Limb (tissue), 2 donors: ENCODE measurements around the gene HOMER3.

Experiments
- DNase-seq, 2 donors: peaks; one replicate each; pipeline ENCODE4 v3.0.0-alpha.2; 2016; ENCODE audit errors: extremely low spot score in 2 of 2

Gene HOMER3

GRCh38 chr19:18924684-18925213 lies 16.3 kb downstream of the HOMER3 start:
- no peak for DNase-seq

GRCh38 chr19:18922228-18922985 lies 18.6 kb downstream of the HOMER3 start:
- DNase-seq: peak in 1 of 2 donors; percentile 24

- peak in 1 of 2 donors; percentile 25 for DNase-seq
Measured at GRCh38 chr19:18921593-18921992, 19.4 kb downstream of the HOMER3 start.

- DNase-seq: no peak
Measured at GRCh38 chr19:18920400-18920799, 20.6 kb downstream of the HOMER3 start.

GRCh38 chr19:18919900-18920214 lies 21.2 kb downstream of the HOMER3 start:
- DNase-seq: no peak

- peak; percentile 98 to 100 for DNase-seq
Measured at GRCh38 chr19:18919086-18919899, 21.7 kb downstream of the HOMER3 start, which contains the start of the genes COPE and DDX49. Gene COPE, minus strand, starts transcription at chr19:18919387. Its CDS starts 39 bp downstream, at chr19:18919348. Gene DDX49, plus strand, starts transcription at chr19:18919715. Its CDS starts 27 bp downstream, at chr19:18919742.

- peak in 1 of 2 donors; percentile 14 for DNase-seq
Measured at GRCh38 chr19:18917593-18917992, 23.4 kb downstream of the HOMER3 start.

GRCh38 chr19:18915639-18916038 lies 25.4 kb downstream of the HOMER3 start:
- peak in 1 of 2 donors; percentile 49 for DNase-seq

GRCh38 chr19:18913466-18913865 lies 27.6 kb downstream of the HOMER3 start:
- DNase-seq: no peak

- DNase-seq: no peak
Measured at GRCh38 chr19:18912933-18913332, 28.1 kb downstream of the HOMER3 start.

- DNase-seq: no peak
Measured at GRCh38 chr19:18910801-18911436, 30.1 kb downstream of the HOMER3 start.

GRCh38 chr19:18910010-18910409 lies 31.0 kb downstream of the HOMER3 start:
- DNase-seq: no peak

DNA sequence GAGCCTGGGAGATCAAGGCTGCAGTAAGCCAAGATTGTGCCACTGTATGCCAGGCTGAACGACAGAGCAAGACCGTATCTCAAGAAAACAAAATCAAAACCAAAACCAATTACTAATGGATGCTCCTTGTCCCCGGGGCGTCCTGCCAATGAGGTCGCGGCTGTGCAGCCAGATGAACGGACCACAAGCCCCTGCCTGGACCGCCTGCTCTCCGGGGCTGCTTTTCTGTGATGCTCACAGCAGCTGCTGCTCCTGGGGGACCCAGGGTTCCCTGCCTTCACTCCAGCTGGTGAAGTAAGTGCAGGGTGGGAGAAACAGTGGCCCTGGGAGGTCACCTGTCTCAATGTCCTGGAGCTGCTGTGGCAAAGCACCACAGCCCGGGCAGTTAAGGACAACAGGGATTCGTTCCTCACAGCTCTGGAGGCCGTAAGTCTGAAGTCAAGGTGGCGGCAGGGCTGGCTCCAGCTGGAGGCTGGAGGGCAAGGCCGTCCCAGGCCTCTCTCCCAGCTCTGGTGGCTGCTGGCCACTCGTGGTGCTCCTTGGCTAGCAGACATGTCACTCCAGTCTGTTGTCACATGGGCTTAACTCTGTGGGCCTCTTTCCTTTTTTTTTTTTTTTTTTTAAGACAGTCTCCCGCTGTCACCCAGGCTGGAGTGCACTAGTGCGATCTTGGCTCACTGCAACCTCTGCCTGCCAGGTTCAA lies 31.9 kb downstream of the HOMER3 start:
- no peak for DNase-seq

GRCh38 chr19:18906605-18907519 lies 34.2 kb downstream of the HOMER3 start:
- no peak for DNase-seq

- no peak for DNase-seq
Measured at GRCh38 chr19:18905513-18906236, 35.3 kb downstream of the HOMER3 start.

DNA sequence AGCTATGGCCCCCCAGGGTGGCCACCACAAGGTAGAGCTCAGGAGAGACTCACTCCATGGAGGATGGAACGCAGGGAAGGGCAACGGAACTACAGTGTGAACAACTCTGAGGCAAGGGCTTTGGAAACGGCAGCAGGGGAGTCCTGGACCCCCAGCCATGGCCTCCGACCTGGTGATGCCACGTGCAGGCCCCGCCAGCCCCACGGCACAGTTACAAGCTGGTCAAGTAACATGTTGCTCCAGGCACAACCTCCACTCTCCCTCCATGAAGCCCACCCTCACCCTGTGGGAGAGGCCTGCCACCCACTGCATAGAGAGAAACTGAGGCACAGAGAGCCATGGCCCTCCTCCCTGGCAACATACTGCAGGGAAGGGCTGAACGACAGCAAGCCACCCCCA lies 36.0 kb downstream of the HOMER3 start:
- DNase-seq: peak in 1 of 2 donors; percentile 18

DNA sequence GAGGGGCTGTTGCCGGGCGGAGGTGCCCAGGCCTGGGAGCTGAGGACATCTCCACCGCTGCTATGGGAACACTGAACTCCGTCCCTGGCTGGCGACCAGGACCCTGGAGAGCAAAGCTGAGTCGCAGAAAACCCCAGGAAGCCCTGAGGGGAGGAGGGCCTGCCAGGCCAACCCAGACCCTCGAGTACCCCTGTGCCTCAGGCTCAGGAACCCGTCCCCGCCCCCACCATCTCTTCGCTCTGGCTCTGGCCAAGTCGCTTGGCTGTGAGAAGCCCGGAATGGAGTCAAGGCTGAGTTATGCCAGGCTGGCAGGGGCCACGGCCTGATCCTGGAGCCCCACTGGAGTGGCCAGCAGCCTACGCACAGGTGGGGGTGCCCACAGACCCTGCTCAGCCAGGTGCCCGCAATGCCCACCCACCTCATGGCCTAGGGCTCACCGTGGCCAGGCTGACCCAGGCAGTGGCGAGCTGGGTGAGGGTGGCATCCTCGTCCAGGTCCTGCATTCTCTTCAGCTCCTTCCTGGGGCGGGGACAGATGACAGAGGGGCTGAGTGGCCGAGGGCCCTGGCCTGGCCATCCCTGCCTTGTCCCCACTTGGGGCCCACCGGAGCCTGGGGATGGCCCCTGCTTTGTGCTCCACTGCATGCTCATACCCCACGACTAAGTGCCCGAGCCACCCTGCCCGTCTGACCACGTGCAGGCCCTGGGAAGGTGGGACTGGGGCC lies 36.5 kb downstream of the HOMER3 start:
- peak in 1 of 2 donors; percentile 26 for DNase-seq

GRCh38 chr19:18903156-18904037 lies 37.6 kb downstream of the HOMER3 start:
- DNase-seq: peak in 1 of 2 donors; percentile 29
